ENCODE data around the gene C3orf20.

DNA sequence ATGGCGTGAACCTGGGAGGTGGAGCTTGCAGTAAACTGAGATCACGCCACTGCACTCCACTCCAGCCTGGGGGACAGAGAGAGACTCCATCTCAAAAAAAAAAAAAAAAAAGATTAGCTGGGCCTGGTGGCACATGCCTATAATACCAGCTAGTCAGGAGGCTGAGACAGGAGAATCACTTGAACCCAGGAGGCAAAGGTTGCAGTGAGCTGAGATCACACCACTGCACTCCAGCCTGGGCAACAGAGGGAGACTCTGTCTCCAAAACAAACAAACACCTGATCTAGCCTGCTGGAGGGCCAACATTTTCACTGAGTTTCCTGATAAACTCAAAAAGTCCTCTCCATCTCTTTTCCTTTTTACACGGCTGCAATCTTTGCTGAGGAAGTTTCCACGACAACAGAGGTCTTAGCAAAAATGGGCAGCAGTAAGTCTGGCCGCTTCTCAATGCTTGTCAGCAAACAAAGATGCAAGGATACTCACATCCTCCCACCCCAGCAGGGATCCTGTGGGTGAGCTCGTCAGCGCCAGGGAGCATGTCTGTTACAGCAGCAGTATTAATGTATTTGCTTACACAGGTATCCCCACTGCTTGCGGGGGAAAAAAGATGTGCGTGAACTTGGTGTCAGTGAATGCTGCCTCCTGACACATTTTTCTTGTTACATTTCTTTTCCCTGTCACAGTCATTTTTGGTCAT, 44.4 kb upstream of the C3orf20 start:
- TF ChIP-seq CTCF (IDR thresholded peaks at IDR 0.05; ENCODE audit: insufficient read depth, low read length, poor library complexity, severe bottlenecking) (no peak), EZH2phosphoT487 (conservative IDR thresholded peaks at IDR 0.05; ENCODE audit: low read length) (no peak)

All from SU-DHL-6 (cell line).